A549 (cell line): ENCODE results near the gene CLTCL1. TPM values are rescaled to one million over a fixed set of nuclear protein-coding genes. Genes with fewer than 3 reads are reported as not detected.

Experiments used
- ATAC-seq, 2 experiments: fragments of 200-7000 bp in 1 of 2; fragments of >200 bp in 1 of 2; cut with Nextera tagmentation in 1 of 2; cut with Tn5 transposase in 1 of 2; 3 replicates each; pipeline versions ENCODE4 v1.8.0 to v1.9.1; 2018 to 2020; ENCODE audit warnings: mild to moderate bottlenecking in 1 of 2, moderate library complexity in 1 of 2
- CTCF ChIA-PET: fragments of 300-600 bp; sonication (Branson Sonifier 250); formaldehyde crosslinking; extraction: SDS; loops from one replicate; lab custom pipeline; 2021; ENCODE audit warnings: antibody characterized with exemption, inconsistent platforms; lab: Yijun Ruan, JAX
- POLR2A ChIA-PET: fragments of 350-600 bp; formaldehyde crosslinking; extraction: SDS; loops from one replicate; lab custom pipeline; 2021; ENCODE audit warnings: antibody characterized with exemption, inconsistent platforms; lab: Yijun Ruan, JAX
- DNase-seq, 2 experiments: peaks; one replicate each; pipeline versions ENCODE4 v3.0.0 to v3.0.0-alpha.2; 2011 to 2016; ENCODE audit warnings: low read depth in 1 of 2, low spot score in 1 of 2
- FAIRE-seq: peaks from 2 replicates; lab custom pipeline; 2011; peaks lifted over from hg19 to GRCh38; lab: Jason Lieb, UNC
- H3K27ac ChIP-seq, 2 experiments: fragments of >200 bp; sonication (Bioruptor Twin); formaldehyde crosslinking; 3 replicates each; pipeline ENCODE4 v1.5.1; 2016 to 2017
- H3K4me1 ChIP-seq: fragments of >200 bp; sonication (Bioruptor Twin); formaldehyde crosslinking; 3 replicates; pipeline ENCODE4 v1.6.1; 2016
- H3K4me2 ChIP-seq: fragments of >200 bp; sonication (Bioruptor Twin); formaldehyde crosslinking; 3 replicates; pipeline ENCODE4 v1.6.1; 2016
- H3K4me3 ChIP-seq: fragments of >200 bp; sonication (Bioruptor Twin); formaldehyde crosslinking; 3 replicates; pipeline ENCODE4 v1.5.1; 2016
- H3K9me3 ChIP-seq: fragments of >200 bp; sonication (Bioruptor Twin); formaldehyde crosslinking; 3 replicates; pipeline ENCODE4 v1.6.1; 2016
- ATOH8 ChIP-seq: fragments of 250-450 bp; sonication (Bioruptor Pico); IDR thresholded peaks from 2 replicates; pipeline ENCODE4 v1.5.0; 2020; ENCODE audit warnings: low read depth, mild to moderate bottlenecking, moderate library complexity
- BHLHE40 ChIP-seq: IDR thresholded peaks from 2 replicates; pipeline ENCODE4 v1.6.1; 2012; ENCODE audit warnings: low read depth, low read length, inconsistent platforms
- CBX2 ChIP-seq: fragments of 200-600 bp; sonication (generic); IDR thresholded peaks from 2 replicates; pipeline ENCODE4 v1.6.1; 2016; ENCODE audit warnings: low read depth, mild to moderate bottlenecking, borderline replicate concordance
- CBX8 ChIP-seq: fragments of 200-600 bp; sonication (generic); IDR thresholded peaks from 2 replicates; pipeline ENCODE4 v1.6.1; 2016
- CEBPB ChIP-seq, 2 experiments: fragments of >200 bp in 1 of 2; sonication (Bioruptor Twin) in 1 of 2; formaldehyde crosslinking in 1 of 2; IDR thresholded peaks; 2 replicates each; pipeline ENCODE4 v1.6.1; 2012 to 2016
- CHD2 ChIP-seq: fragments of 150-350 bp; IDR thresholded peaks from 2 replicates; pipeline ENCODE4 v1.6.1; 2014; ENCODE audit warnings: low read length; ENCODE audit not compliant: partially characterized antibody
- CTCF ChIP-seq: fragments of >200 bp; sonication (Bioruptor Twin); formaldehyde crosslinking; IDR thresholded peaks from 3 replicates; pipeline ENCODE4 v1.5.1; 2016
- HES2 ChIP-seq: fragments of >200 bp; sonication (Bioruptor Twin); formaldehyde crosslinking; IDR thresholded peaks from 2 replicates; pipeline ENCODE4 v1.6.1; 2016
- HEYL ChIP-seq: fragments of 250-450 bp; sonication (Bioruptor Pico); IDR thresholded peaks from 2 replicates; pipeline ENCODE4 v1.8.0; 2021; ENCODE audit warnings: mild to moderate bottlenecking, moderate library complexity
- HOXA7 ChIP-seq: fragments of 250-450 bp; sonication (Bioruptor Pico); IDR thresholded peaks from 2 replicates; pipeline ENCODE4 v1.5.0; 2020; ENCODE audit warnings: mild to moderate bottlenecking, moderate library complexity
- HOXB13 ChIP-seq: fragments of 250-450 bp; sonication (Bioruptor Pico); IDR thresholded peaks from 2 replicates; pipeline ENCODE4 v1.5.0; 2020; ENCODE audit warnings: low read depth, mild to moderate bottlenecking, moderate library complexity
- HOXB5 ChIP-seq: fragments of 250-450 bp; sonication (Bioruptor Pico); IDR thresholded peaks from 2 replicates; pipeline ENCODE4 v1.5.0; 2020; ENCODE audit warnings: mild to moderate bottlenecking, moderate library complexity
- KDM1A ChIP-seq: fragments of 200-600 bp; sonication (generic); IDR thresholded peaks from 2 replicates; pipeline ENCODE4 v1.6.1; 2016; ENCODE audit warnings: low read depth, mild to moderate bottlenecking
- KDM5A ChIP-seq: fragments of 200-600 bp; sonication (generic); IDR thresholded peaks from 2 replicates; pipeline ENCODE4 v1.6.1; 2016; ENCODE audit warnings: antibody characterized with exemption, mild to moderate bottlenecking
- MYC ChIP-seq: IDR thresholded peaks from 2 replicates; pipeline ENCODE4 v1.6.1; 2012; ENCODE audit warnings: mild to moderate bottlenecking, inconsistent platforms, low read length, improper control_type of control experiment, borderline replicate concordance
- PHF8 ChIP-seq: fragments of 200-600 bp; sonication (generic); IDR thresholded peaks from 2 replicates; pipeline ENCODE4 v1.6.1; 2016; ENCODE audit warnings: low read depth, mild to moderate bottlenecking, antibody characterized with exemption, moderate library complexity, borderline replicate concordance
- POLR2AphosphoS2 ChIP-seq: conservative IDR thresholded peaks from 2 replicates; pipeline ENCODE4 v1.6.1; 2012; ENCODE audit warnings: low read length, improper control_type of control experiment, inconsistent platforms
- RCOR1 ChIP-seq: fragments of 150-350 bp; IDR thresholded peaks from 2 replicates; pipeline ENCODE4 v1.6.1; 2014; ENCODE audit warnings: antibody characterized with exemption, low read length, low read depth
- RFX5 ChIP-seq: fragments of 450-650 bp; IDR thresholded peaks from 2 replicates; pipeline ENCODE4 v1.7.1; 2014; ENCODE audit warnings: antibody characterized with exemption, mild to moderate bottlenecking, moderate library complexity
- RNF2 ChIP-seq: fragments of 200-600 bp; sonication (generic); IDR thresholded peaks from 2 replicates; pipeline ENCODE4 v1.6.1; 2016; ENCODE audit warnings: low read depth, mild to moderate bottlenecking, antibody characterized with exemption, moderate library complexity, borderline replicate concordance
- USF2 ChIP-seq: fragments of 450-650 bp; IDR thresholded peaks from 2 replicates; pipeline ENCODE4 v1.6.1; 2014; ENCODE audit warnings: antibody characterized with exemption
- ZC3H11A ChIP-seq: fragments of 450-650 bp; IDR thresholded peaks from 2 replicates; pipeline ENCODE4 v1.6.1; 2014; ENCODE audit warnings: antibody characterized with exemption, mild to moderate bottlenecking
- ZFP36 ChIP-seq: fragments of 450-650 bp; IDR thresholded peaks from 2 replicates; pipeline ENCODE4 v1.6.1; 2014; ENCODE audit warnings: borderline replicate concordance; ENCODE audit not compliant: partially characterized antibody
- WGBS: methylation state at CpG from one replicate; pipeline ENCODE4 v1.1.6; 2017; ENCODE audit errors: missing lambda C conversion rate; 5-methylcytosine and 5-hydroxymethylcytosine counted together
- polyA plus RNA-seq, 4 experiments: library from polyadenylated mRNA; depleted of rRNA in 3 of 4; stranded (reverse); fragments of >200 nt; fragmentation: RNase III in 1 of 4; extraction: RNeasy Plus Mini Kit Qiagen cat#74134 plus additional on column Dnase treatment in 1 of 4; gene quantifications; 2 replicates in 3 of 4; 3 replicates in 1 of 4; pipeline ENCODE4 v1.2.3, GENCODE V29; 2011 to 2017

The CLTCL1 gene
- polyA plus RNA-seq, 2 of the 4 experiments (the other 2 are of a cell fraction) = 8.6 to 10.6 TPM

GRCh38 chr22:19291218-19291579 is 320 bp downstream of the CLTCL1 start:
- WGBS = 0% methylated on average over 3 of the region's 41 CpGs
- Histone ChIP-seq H3K4me1 (peaks cover 52% of the 10 kb centered on the region), H3K27ac (peak overlapping the region; percentile 94 to 99), H3K4me2 (peak overlapping the region; percentile 80), H3K4me3 (peak overlapping the region; percentile 99), H3K9me3 (no peaks in the 10 kb centered on the region)
- peak; percentile 49 to 66 for ATAC-seq
- FAIRE-seq = no peak
- DNase-seq = no peak
- CTCF ChIA-PET = interaction anchor here (1.5 kb wide), 1 partner anchor 9 kb away, joined by 4 read pairs; no protein-coding TSS in a partner anchor
- POLR2A ChIA-PET = interaction anchor here (1.1 kb wide), 2 partner anchors 17 to 19 kb away, joined by 3 to 6 read pairs; no protein-coding TSS in a partner anchor
- TF ChIP-seq ATOH8 (CRISPR knock-in tag) (no peak), CTCF (no peak), CEBPB (IDR thresholded peaks at IDR 0.05) (no peak), RFX5 (no peak), PHF8 (peak; percentile 43; the same call in 1 of the 2 replicates), BHLHE40 (no peak)

GRCh38 chr22:19290400-19291217 is 910 bp downstream of the CLTCL1 start:
- ATAC-seq (peak in 1 of 2 experiments; percentile 24; a peak in 2 of 6 replicates), DNase-seq (no peak), FAIRE-seq (no peak)
- WGBS = 33% methylated on average over 22 of the region's 27 CpGs
- ChIA-PET CTCF (interaction anchor here (1.5 kb wide), 1 partner anchor 9 kb away, joined by 4 read pairs; no protein-coding TSS in a partner anchor), POLR2A (interaction anchor here (1.1 kb wide), 1 partner anchor 19 kb away, joined by 3 read pairs; no protein-coding TSS in a partner anchor)
- H3K27ac ChIP-seq = peak overlapping the region; percentile 94 to 99
- H3K4me3 ChIP-seq = peak overlapping the region; percentile 99
- H3K4me1 ChIP-seq = peaks cover 58% of the 10 kb centered on the region
- H3K4me2 ChIP-seq = peak overlapping the region; percentile 80
- no peak for TF ChIP-seq HOXA7 (CRISPR knock-in tag)
- no peak for TF ChIP-seq POLR2AphosphoS2
- no peak for TF ChIP-seq HES2
- no peak for TF ChIP-seq KDM5A
- no peak for TF ChIP-seq CBX2
- no peak for TF ChIP-seq KDM1A
- TF ChIP-seq RCOR1 = no peak
- TF ChIP-seq ZFP36 = no peak
- TF ChIP-seq CHD2 = no peak
- no peak for TF ChIP-seq ZC3H11A
- no peak for TF ChIP-seq MYC
- TF ChIP-seq CBX8 = no peak
- no peak for TF ChIP-seq RNF2
- TF ChIP-seq HOXB5 (CRISPR knock-in tag) = no peak
- no peak for TF ChIP-seq HOXB13 (CRISPR knock-in tag)
- TF ChIP-seq HEYL = no peak
- TF ChIP-seq USF2 = no peak
- no peaks in the 10 kb centered on the region for H3K9me3 ChIP-seq
